HS-5 (cell line): Measurements from ENCODE around the gene PRKCSH.

Experiments used
- DNase-seq: peaks from one replicate; pipeline ENCODE4 v3.0.0-alpha.2; 2012; ENCODE audit warnings: low read depth

PRKCSH gene

DNA sequence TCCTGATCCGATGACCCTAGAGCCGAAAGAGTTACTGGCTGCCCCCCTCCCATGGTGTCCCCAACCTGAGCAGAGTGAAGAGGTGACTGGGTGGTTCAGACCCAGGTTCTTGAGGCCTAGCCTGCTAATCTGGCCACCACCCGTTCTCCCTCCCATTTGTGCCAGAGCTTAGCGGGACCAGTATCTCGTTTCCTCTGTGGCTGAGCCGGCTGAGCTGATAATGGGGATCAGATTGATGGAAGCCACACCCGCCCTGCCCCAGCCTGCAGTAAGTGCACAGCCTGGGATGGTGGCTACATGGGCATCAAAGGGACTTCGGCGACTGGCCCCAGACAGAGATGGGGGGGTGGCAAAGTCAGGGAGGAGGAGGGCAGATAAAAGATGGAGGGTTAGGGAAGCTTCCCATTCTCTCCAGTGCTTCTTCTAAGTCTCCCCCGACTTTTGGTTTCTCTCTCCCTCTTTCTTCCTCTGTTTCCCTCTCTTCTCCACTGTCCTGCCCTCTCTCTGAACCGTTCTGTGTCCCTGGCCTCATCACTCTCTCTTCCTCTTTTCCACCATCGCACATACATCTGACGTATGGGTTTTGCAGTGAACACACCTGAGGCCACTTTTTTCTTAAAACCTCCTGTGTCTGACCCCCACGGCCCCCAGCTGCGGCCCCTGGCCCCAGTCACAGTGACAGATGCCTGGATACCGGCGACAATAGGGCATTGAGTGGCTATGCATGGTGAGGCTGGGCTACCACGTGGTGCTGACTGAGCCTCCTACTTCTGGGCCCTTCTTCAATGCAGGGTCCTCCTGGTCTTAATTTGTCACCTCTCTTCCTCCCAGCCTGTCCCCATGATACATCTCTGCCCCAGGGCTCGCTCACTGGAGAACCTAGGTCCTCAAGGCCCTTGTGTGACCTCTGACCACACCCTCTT is 43.0 kb downstream of the PRKCSH start:
- no peak for DNase-seq

DNA sequence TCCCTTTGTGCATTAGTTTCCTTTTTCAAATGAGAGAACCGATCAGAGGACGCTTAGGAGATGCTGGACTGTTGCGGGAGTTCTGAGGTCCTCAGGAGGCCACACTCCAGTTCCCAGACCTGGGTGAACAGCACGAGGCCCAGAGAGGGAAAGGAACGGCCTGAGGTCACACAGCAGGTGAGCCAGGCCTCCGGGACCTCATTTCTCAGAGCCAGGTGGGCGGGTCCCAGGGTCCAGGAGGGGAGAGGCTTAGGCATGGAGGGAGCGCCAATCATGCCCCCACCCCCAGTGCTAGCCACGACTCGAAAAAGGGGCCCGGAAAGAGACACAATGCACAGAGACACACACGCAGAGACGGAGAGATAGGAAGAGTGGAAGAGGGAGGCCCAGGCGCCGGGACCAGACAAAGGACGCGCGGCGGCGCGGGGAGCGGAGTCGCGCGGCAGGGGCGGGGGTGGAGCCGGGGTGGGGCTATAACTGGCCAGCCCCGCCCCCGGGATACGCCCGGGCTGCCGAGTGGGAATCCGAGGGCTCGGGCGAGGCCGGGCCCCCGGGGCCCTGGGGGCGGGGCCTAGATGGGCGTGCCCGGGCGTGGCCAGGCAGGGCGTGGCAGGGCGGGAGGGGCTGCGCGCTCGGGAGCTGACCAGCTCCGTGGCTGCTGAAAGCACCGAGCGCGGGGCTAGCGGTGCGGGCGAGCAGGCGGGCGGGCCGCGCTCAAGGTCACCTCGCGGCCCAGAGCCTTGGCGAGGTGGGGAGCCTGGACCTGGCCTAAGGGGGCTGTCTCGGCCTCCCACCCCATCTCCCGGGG is 43.9 kb downstream of the PRKCSH start:
- DNase-seq = no peak

DNA sequence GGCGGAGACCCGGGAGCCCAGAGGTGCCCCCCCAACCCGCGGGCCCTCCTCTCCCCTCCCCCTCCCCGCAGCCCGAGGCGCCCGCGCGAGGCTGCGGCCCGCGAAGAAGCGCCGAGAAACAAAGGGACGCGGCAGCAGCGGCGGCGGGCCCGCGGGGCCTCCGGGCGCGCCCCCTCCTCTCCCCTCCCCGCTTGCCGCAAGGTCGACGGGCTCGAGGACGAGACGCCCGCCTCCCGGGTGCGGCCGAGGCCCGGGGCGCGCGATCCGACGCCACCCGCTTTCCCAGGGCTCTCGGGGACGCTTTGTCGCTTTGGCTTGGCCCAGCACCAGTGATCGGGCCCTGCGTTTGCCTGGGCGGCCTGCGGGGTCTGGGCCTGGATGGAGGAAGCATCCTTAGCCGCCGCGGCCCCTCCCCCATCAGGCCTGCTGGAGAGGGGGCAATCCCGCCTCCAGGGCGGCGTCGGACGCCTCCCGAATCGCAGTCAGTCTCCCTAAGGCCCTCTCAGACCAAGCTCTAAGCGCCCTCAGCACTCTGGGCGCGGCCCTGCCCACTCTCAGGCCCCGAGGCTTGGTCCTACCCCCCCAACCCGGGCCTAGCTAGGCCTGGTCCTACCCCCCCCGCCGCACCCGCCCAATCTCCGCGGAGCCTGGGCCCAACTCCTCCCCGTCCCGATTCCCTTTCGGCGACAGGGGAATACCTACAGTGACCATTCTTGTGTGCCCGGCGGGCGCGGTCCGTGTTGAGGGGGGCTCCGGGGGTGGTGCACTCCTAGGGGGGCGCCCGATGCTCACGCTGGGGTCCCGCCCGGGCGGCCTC is 44.7 kb downstream of the PRKCSH start:
- no peak for DNase-seq

DNA sequence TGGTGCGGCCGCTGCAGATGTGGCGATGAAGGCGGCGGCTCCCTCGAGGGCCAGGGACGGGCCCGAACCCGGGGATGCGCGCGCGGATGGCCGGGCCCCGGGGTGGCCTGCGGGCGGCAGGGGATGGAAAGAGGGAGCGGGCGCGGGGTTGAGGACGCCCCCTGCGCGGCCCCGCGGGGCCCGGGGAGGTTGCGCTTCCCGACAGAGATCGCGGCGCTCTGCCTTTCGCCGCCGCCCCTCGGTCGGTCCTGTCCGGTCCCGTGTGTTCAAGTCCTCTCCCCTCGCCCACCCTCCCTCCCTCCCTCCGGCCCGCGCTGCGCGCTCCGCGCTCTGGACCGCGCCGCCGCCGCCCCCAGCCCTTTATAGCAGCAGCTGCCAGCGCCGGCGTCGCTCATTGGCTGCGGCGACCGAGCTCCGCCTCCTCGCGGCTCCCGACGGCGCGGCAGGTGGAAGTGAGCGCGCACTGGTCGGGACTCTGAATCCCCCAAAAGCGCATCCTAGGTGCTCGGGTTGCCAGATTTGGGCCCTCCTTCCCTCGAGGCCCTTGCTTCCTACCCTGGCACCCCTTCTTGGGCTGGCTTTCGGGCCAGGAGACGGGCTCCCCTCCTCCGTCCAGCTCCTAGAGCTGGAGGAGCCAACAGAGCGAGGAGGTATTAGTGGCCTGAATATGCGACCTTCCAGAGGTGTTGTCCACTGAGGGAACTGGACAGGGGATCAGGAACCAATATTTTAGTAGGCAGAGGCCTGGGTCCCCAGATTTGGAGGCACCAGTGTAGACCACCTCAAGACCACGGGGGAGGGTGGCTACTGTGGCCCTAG is 45.5 kb downstream of the PRKCSH start, which contains the start of gene ELAVL3:
TSS of gene ELAVL3 (minus strand) at position 332 of the 819 bp plus-strand sequence. CDS start 438 bp downstream, outside the sequence.
- DNase-seq = no peak

DNA sequence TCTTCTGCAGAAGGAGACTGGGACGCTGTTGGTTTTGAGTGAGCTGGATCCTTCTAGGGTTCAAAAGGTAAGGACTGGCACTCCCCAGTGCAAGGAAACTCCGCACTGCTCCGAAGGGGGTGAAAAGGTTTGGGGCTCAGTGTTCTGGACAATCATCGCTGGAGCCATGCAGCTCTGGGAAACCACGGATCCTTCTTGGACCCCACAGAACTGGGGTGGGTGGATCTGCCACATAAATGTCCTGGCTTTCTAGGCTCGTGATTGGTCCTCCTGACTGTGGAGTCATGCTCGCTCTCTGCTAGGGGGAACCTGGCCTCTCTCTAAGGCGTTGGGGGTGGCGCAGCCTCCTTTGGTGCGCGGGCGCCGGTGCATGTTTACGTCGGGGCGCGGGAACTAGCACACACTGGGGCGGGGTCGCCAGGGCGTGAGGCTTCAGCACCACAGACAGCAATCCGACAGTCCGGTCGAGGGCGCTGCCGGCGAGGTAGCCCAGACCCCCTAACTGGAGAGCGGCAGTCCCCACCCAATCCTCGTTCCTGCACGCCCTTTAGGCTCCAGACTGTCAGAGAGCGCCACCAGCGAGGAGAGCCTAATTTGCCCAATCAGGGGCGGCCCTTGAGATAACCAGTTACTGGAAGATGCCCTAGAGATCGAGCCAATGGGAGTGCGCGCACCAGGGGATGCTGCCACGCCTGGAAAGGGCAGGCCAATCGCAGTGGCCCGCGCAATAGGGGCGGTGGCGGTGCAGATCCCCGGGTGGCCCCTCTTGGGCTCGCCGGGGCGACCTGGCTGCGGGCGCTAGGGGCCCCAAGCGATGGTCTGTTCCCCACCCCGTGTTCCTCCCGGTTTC is 46.3 kb downstream of the PRKCSH start:
- DNase-seq = peak; percentile 85

DNA sequence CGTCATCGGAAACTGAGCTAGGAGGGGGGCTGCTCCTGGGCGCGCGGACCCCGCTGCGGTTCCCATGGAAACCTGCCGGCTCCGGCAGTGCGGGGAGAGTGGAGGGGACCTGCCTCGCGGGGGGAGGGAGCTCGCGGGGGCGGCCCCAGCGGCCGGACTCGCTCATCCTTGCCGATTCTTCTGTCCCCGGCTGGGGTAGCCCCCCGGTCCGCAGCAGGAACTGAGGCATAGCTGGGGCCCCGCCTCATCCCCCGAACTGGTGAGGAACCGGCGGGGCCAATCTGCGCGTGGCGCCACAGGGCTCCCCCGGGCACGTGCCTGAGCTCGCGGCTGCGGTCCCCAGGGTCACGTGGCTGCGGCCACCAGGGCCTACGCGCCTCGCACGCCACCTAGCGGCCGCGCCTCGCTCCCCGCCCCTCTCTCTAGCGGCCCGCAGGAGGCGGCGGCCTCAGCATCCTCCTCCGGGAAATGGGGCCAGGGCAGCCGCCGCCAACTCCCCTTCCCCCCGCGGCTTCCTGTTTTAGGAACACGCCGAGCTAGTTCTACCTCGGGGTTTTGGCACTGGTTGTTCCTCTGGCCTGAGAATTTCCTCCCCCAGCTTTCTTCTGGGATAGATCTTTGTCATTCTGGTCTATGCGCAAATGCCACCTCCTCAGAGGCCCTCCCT is 47.1 kb downstream of the PRKCSH start:
- DNase-seq = peak; percentile 61

DNA sequence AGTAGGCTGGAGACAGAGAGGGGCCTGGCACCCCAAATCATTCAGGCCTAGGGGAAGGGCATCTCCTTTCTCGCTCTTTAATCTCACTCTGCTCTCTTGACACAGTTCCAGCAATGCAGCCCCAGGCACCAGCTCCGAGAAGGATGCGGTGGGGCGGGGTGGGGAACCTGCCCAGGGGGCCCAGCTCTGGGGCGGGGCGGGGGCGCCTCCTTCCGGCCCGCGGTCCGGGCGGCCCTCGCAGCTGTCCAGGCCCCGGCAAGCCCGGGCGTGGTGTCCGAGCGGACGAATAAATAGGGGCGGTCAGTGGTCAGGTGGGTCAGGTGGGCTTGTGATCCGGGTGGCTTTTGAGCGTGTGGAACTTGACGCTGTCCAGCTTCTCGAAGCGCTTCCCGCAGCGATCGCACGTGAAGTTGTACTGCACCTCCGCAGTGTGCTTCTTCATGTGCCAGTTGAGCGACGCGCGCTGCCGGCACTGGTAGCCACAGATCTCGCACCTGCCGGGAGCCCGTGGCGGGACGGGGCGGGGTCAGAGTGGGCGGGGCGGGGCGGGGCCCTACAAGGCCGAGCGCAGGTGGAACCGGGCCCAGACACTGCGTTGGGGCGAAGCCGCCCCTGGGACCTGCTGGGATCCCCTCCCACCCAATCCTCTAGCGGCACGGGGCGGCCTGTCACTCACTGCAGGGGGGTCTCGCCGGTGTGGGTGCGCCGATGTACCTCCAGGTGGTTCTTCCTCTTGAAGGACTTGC is 48.1 kb downstream of the PRKCSH start:
- DNase-seq = no peak

DNA sequence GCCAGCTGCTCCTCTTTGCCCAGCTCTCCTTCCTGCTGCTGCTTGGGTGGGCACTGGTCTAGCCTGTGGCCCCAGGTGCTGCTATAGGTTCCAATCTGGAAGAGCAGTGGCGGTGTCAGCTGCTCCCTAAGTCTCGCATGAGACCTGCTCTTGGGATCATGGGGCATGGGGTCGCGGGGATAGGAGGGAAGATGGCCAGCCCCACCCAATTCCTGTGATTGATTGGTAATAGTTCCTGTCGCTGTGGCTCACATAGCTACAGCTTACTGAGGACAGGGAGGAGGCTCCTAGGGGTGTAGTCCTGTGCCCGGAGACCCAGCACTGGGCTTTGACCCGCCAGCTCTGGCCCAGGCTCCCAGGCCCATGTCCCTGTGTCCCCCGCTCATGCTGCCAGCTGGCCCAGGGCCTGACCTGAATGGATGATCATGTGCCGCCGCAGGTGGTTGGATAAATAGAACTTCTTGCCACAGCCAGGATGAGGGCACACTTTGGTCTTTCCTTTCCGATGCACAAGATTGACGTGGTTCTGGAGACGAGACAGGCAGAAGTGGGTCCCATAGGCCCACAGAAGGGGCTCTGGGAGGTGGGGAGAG is 49.9 kb downstream of the PRKCSH start:
- no peak for DNase-seq

DNA sequence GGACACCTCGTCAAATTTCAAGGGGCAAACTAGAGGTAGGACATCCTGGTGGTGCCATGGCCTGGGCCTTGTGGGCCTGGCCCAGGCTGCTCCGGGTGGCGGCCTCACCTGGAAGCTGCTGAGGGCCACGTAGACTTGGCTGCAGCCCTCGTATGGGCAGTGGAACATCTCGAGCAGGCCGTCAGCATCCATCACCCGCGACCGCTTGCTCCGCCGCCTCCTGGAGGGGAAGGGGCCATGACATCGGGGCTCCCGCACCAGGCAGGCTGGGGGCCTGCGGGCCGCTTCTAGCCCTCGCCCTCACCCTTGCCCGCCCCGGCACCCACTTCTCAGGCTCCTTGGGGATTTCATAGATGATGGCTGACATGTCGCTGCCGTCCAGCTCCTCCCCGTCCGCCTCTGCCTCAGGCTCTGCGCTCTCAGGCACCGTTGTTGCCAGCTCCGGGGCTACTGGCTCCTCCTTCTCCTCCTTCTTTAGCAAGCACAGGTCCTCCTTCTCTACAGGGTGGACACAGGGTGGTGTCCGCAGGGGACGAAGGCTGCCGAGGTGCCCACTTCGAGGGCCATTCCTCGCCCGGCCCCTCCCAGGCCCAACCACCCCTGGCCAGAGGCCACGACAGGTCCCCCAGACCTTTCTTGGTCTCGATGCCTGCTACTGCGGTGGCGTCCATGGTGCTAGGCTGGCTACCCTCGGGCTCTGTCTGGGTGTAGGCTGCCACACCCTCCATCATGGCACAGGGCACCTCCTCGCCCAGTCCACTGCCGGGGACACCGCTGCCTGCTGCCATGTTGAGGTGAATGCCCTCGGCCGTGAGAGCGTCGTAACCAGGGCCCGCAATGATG is 51.4 kb downstream of the PRKCSH start:
- DNase-seq = no peak

DNA sequence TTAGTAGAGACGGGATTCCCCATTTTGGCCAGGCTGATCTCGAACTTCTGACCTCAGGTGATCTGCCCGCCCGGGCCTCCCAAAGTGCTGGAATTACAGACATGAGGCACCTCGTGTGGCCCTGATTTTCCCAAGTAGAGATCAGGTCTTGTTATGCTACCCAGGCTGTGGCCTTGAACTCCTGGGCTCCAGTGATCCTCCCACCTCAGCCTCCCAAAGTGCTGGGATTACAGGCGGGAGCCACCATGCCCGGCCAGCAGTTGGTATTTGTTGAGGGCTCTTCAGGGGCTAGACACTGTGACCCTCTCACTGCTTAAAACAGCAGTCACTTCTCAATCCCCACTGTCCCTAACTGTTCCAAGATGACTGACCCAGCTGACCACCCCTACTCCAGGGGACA is 53.9 kb downstream of the PRKCSH start:
- no peak for DNase-seq

DNA sequence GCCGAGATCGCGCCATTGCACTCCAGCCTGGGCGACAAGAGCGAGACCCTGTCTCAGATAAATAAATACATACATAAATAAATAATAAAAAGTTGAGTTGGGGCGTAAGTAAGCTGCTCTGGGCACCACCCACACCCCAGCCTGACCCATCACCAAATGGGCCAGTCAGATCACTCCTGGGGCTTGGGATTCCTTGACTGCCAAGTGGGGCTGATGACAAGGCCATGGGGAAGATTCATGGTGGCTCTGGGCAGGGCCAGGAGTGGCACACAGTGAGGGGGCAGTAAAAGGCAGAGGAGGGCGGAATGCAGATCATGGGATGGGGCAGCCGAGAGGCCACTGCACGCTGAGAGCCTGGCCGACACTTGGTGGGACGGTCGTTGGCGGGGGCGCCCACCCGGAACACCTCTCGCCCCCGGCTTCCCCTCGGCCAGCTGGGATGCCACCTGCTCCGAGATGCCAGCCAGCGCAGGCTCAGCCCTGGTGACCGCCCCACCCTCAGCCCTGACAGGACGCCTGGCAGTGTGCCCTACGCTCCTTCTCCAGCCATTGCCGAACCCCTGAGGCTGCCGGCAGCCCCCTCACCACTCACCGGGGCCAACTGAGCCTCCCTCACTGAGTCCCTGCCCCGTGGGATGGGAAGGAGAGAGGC is 59.3 kb downstream of the PRKCSH start:
- no peak for DNase-seq

DNA sequence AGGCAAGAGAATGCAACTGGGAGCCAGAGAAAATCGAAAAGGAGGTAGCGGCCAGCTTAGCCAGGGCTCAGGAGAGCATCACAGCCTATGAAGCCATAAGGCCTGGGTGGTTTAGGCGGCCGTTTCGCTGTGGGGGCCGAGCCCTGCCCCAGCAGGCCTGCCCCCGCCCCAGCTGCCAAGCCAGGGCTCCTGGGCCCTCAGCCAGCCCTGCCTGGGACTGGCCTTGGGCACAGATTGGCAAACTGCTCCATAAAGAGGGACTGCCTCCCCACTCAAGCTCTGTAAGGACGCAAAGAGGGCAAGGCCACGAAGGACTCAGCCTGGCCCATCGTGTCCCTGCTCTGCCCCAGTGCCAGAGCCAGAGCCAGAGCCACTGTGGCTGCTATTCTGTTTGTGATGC is 60.0 kb downstream of the PRKCSH start:
- DNase-seq = no peak

DNA sequence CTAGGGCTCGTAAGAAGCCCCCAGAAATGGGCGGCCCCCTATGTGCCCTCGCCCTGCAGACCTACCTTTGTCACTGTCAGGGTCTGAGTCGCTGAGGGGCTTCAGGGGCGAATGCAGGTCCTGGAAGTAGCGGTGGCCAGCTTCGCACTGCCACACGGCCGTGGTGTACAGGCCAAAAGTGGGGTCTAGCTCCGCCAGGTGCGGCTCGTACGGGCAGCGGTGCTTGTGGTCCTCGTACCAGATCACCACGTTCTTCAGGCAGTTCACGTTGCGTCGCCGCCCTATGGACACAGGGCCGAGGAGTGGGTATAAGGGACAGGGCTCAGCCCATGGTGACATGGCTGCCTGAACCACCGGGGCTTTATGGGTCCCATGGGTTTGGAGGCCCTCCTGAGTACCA is 60.5 kb downstream of the PRKCSH start:
- no peak for DNase-seq

DNA sequence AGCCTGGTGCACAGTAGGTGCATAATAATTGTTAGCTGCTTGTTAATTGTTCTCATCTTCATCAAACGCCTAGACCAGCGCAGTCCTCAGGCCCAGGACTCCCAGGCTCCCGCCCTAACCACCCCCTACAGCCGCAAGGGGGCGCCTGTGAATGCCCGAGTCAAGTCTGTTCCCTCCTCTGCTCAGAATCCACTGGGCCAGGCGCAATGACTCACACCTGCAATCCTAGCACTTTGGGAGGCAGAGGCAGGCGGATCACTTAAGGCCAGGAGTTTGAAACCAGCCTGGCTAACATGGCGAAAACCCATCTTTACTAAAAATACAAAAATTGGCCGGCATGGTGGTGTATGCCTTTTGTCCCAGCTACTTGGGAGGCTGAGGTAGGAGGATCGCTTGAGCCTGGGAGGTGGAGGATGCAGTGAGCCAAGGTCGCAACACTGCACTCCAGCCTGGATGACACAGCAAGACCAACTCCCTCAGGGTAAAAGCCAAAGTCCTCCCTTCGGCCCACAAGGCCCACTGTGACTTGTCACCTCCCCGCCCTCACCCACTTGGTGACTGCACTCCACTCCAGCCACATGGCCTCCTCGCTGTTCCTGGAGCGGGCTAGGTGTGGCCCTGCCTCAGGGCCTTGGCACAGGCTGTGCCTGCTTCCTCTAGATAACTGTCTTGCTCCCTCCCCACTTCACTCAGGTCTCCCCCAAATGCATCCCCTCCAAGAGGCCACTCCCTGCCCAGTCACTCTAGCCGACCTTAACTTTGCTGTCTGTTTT is 61.1 kb downstream of the PRKCSH start:
- peak; percentile 46 for DNase-seq

DNA sequence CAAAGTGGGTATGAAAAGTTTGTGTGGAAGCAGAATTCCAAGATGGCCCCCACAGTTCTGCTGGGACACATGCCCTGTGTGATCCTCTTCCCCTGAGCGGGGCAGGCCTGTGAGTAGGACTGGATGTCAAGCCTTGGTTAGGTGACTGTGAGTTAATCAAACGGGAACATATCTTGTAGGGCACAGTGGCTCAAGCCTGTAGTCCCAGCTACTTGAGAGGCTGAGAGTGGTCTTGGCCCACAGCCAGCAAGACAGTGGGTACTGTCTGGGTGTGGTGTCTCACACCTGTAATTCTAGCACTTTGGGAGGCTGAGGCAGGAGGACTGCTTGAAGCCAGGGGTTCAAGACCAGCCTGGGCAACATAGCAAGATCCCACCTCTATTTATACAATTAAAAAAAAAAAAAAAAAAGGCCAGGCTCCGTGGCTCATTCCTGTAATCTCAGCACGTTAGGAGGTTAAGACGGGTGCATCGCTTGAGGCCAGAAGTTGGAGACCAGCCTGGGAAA is 63.8 kb downstream of the PRKCSH start:
- no peak for DNase-seq

DNA sequence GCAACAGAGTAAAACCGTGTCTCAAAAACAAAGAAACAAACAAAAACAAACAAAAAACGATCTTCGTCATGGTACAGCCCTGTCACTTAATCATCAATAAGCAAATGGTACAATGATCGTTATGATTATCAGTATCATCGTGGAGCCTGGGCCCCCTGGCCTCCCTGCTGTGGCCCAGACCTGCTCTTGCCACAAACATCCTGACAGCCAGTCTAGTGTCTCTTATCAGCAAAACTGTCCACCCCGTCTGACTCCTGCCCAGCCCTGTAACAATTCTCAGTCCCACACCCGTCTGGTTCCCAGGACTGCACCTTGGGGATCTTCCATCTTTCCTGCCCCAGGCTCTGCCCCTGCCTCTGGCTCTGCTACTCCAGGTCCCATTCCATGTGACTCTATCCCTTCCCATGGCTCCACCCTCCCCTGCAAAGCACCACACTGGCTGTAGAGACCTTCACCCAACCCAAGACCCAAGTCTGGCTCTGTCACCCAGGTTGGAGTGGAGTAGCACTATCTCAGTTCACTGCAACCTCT is 64.5 kb downstream of the PRKCSH start:
- DNase-seq = no peak
